WTC11 (cell line): ENCODE measurements around the gene GTF3C1. TPM values are rescaled to one million over a fixed set of nuclear protein-coding genes. Genes with fewer than 3 reads are reported as not detected.

ENCODE experiments used
- ATAC-seq: fragments of 200-7000 bp; cut with Tn5 transposase; 2 replicates; pipeline ENCODE4 v1.10.0; 2021; ENCODE audit warnings: mild to moderate bottlenecking, moderate library complexity
- CTCF ChIA-PET: fragments of 300-600 bp; sonication (Branson Sonifier 250); formaldehyde crosslinking; loops from one replicate; lab custom pipeline; 2021; ENCODE audit warnings: antibody characterized with exemption; lab: Charles Lee
- POLR2A ChIA-PET: fragments of 350-600 bp; sonication (Branson Sonifier 250); formaldehyde crosslinking; loops from one replicate; lab custom pipeline; 2021; ENCODE audit warnings: antibody characterized with exemption; lab: Charles Lee
- DNase-seq: peaks from one replicate; pipeline ENCODE4 v3.0.0; 2021; ENCODE audit warnings: low spot score
- H3K27ac Mint-ChIP-seq: 2 replicates; pipeline ENCODE4 v1.8.0; 2021; ENCODE audit warnings: mixed read lengths
- H3K27me3 Mint-ChIP-seq: 2 replicates; pipeline ENCODE4 v1.8.0; 2021; ENCODE audit warnings: low read depth, mild to moderate bottlenecking, moderate library complexity, mixed read lengths
- H3K36me3 Mint-ChIP-seq: 2 replicates; pipeline ENCODE4 v1.8.0; 2021; ENCODE audit warnings: mixed read lengths
- H3K4me1 Mint-ChIP-seq: 2 replicates; pipeline ENCODE4 v1.8.0; 2022; ENCODE audit warnings: mixed read lengths
- H3K4me3 Mint-ChIP-seq: 2 replicates; pipeline ENCODE4 v1.8.0; 2021; ENCODE audit warnings: mild to moderate bottlenecking, moderate library complexity, mixed read lengths
- H3K9me3 Mint-ChIP-seq: 2 replicates; pipeline ENCODE4 v1.8.0; 2021; ENCODE audit warnings: mixed read lengths
- ATF3 ChIP-seq: sonication (generic); formaldehyde crosslinking; conservative IDR thresholded peaks from 2 replicates; pipeline ENCODE4 v1.8.1; 2022; ENCODE audit warnings: mild to moderate bottlenecking, missing genetic modification reagents
- CBFB ChIP-seq: sonication (generic); formaldehyde crosslinking; IDR thresholded peaks from 2 replicates; pipeline ENCODE4 v1.8.1; 2022; ENCODE audit warnings: mild to moderate bottlenecking, low read depth, missing genetic modification reagents
- CDX4 ChIP-seq: fragments of 250-450 bp; sonication (Bioruptor Pico); IDR thresholded peaks from 2 replicates; pipeline ENCODE4 v1.9.0; 2021; ENCODE audit warnings: moderate library complexity, mild to moderate bottlenecking, inconsistent platforms, borderline replicate concordance
- CREB1 ChIP-seq: sonication (generic); formaldehyde crosslinking; IDR thresholded peaks from 2 replicates; pipeline ENCODE4 v1.8.0; 2023; ENCODE audit warnings: mild to moderate bottlenecking, missing genetic modification reagents
- E2F4 ChIP-seq: sonication (generic); formaldehyde crosslinking; IDR thresholded peaks from 2 replicates; pipeline ENCODE4 v1.8.1; 2022; ENCODE audit warnings: low read depth, mild to moderate bottlenecking, moderate library complexity, missing genetic modification reagents, borderline replicate concordance
- ETV6 ChIP-seq: sonication (generic); formaldehyde crosslinking; IDR thresholded peaks from 2 replicates; pipeline ENCODE4 v1.8.1; 2022; ENCODE audit warnings: mild to moderate bottlenecking, missing genetic modification reagents
- FOXK1 ChIP-seq: sonication (generic); formaldehyde crosslinking; IDR thresholded peaks from 2 replicates; pipeline ENCODE4 v1.8.0; 2022; ENCODE audit warnings: mild to moderate bottlenecking, moderate library complexity, missing genetic modification reagents
- GRHL2 ChIP-seq: fragments of 250-450 bp; sonication (Bioruptor Pico); IDR thresholded peaks from 2 replicates; pipeline ENCODE4 v1.8.0; 2022; ENCODE audit warnings: mild to moderate bottlenecking, moderate library complexity; ENCODE audit not compliant: insufficient replicate concordance, severe bottlenecking
- MYBL2 ChIP-seq: sonication (generic); formaldehyde crosslinking; IDR thresholded peaks from 2 replicates; pipeline ENCODE4 v1.8.1; 2023; ENCODE audit warnings: mild to moderate bottlenecking, moderate library complexity, missing genetic modification reagents
- NFYB ChIP-seq: sonication (generic); formaldehyde crosslinking; conservative IDR thresholded peaks from 2 replicates; pipeline ENCODE4 v1.8.0; 2022; ENCODE audit warnings: low read depth, missing genetic modification reagents
- RELA ChIP-seq: sonication (generic); formaldehyde crosslinking; IDR thresholded peaks from 2 replicates; pipeline ENCODE4 v1.8.1; 2022; ENCODE audit warnings: missing genetic modification reagents, mild to moderate bottlenecking, borderline replicate concordance
- RORB ChIP-seq: fragments of 250-450 bp; sonication (Bioruptor Pico); IDR thresholded peaks from 2 replicates; pipeline ENCODE4 v1.9.0; 2021; ENCODE audit warnings: mild to moderate bottlenecking
- SMAD4 ChIP-seq: sonication (generic); formaldehyde crosslinking; IDR thresholded peaks from 2 replicates; pipeline ENCODE4 v1.8.0; 2022; ENCODE audit warnings: mild to moderate bottlenecking, missing genetic modification reagents
- TEAD1 ChIP-seq: sonication (generic); formaldehyde crosslinking; IDR thresholded peaks from 2 replicates; pipeline ENCODE4 v1.8.0; 2022; ENCODE audit warnings: mild to moderate bottlenecking, missing genetic modification reagents
- ZNF396 ChIP-seq: fragments of 250-450 bp; sonication (Bioruptor Pico); IDR thresholded peaks from 2 replicates; pipeline ENCODE4 v1.8.0; 2021; ENCODE audit warnings: mild to moderate bottlenecking, moderate library complexity, borderline replicate concordance
- total RNA-seq: library from RNA; stranded (reverse); gene quantifications from 3 replicates; pipeline ENCODE4 v1.2.3, GENCODE V29; 2021
- TF ChIP-seq, protein P1 (sequence below): sonication (generic); formaldehyde crosslinking; IDR thresholded peaks from 2 replicates; pipeline ENCODE4 v1.8.1; 2022; ENCODE audit warnings: missing genetic modification reagents, borderline replicate concordance
- TF ChIP-seq, protein P2 (sequence below): sonication (generic); formaldehyde crosslinking; IDR thresholded peaks from 2 replicates; pipeline ENCODE4 v1.8.0; 2023; ENCODE audit warnings: mild to moderate bottlenecking, missing genetic modification reagents
- TF ChIP-seq, protein P3 (sequence below): sonication (generic); formaldehyde crosslinking; IDR thresholded peaks from 2 replicates; pipeline ENCODE4 v1.8.0; 2022; ENCODE audit warnings: mild to moderate bottlenecking, missing genetic modification reagents

The GTF3C1 gene
- total RNA-seq, 1 experiment from 2014 or later, result 146 TPM

GRCh38 chr16:27598220-27598619 is 48.5 kb upstream of the GTF3C1 start (continued):
- TF ChIP-seq, protein P1, sequence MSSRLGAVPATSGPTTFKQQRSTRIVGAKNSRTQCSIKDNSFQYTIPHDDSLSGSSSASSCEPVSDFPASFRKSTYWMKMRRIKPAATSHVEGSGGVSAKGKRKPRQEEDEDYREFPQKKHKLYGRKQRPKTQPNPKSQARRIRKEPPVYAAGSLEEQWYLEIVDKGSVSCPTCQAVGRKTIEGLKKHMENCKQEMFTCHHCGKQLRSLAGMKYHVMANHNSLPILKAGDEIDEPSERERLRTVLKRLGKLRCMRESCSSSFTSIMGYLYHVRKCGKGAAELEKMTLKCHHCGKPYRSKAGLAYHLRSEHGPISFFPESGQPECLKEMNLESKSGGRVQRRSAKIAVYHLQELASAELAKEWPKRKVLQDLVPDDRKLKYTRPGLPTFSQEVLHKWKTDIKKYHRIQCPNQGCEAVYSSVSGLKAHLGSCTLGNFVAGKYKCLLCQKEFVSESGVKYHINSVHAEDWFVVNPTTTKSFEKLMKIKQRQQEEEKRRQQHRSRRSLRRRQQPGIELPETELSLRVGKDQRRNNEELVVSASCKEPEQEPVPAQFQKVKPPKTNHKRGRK, result no peak
- TF ChIP-seq RORB (no peak), RELA (CRISPR knock-in tag) (no peak)

- Mint-ChIP-seq H3K36me3 (no peaks in the 10 kb centered on the region), H3K27ac (no peak overlapping the region), H3K4me1 (peaks cover 30% of the 10 kb centered on the region)
- ATAC-seq, result no peak
- POLR2A ChIA-PET, result no interaction called here
- DNase-seq, result no peak
- TF ChIP-seq, protein P2, sequence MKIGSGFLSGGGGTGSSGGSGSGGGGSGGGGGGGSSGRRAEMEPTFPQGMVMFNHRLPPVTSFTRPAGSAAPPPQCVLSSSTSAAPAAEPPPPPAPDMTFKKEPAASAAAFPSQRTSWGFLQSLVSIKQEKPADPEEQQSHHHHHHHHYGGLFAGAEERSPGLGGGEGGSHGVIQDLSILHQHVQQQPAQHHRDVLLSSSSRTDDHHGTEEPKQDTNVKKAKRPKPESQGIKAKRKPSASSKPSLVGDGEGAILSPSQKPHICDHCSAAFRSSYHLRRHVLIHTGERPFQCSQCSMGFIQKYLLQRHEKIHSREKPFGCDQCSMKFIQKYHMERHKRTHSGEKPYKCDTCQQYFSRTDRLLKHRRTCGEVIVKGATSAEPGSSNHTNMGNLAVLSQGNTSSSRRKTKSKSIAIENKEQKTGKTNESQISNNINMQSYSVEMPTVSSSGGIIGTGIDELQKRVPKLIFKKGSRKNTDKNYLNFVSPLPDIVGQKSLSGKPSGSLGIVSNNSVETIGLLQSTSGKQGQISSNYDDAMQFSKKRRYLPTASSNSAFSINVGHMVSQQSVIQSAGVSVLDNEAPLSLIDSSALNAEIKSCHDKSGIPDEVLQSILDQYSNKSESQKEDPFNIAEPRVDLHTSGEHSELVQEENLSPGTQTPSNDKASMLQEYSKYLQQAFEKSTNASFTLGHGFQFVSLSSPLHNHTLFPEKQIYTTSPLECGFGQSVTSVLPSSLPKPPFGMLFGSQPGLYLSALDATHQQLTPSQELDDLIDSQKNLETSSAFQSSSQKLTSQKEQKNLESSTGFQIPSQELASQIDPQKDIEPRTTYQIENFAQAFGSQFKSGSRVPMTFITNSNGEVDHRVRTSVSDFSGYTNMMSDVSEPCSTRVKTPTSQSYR (CRISPR knock-in tag), result no peak
- TF ChIP-seq SMAD4 (CRISPR knock-in tag) (no peak), ZNF396 (CRISPR knock-in tag) (no peak), CDX4 (CRISPR knock-in tag) (no peak), TEAD1 (CRISPR knock-in tag) (no peak), GRHL2 (CRISPR knock-in tag) (no peak), NFYB (CRISPR knock-in tag) (no peak), E2F4 (CRISPR knock-in tag) (no peak), MYBL2 (CRISPR knock-in tag) (no peak), ETV6 (no peak), CBFB (no peak), CREB1 (CRISPR knock-in tag) (no peak), FOXK1 (CRISPR knock-in tag) (no peak), ATF3 (CRISPR knock-in tag) (no peak)
- TF ChIP-seq, protein P3, sequence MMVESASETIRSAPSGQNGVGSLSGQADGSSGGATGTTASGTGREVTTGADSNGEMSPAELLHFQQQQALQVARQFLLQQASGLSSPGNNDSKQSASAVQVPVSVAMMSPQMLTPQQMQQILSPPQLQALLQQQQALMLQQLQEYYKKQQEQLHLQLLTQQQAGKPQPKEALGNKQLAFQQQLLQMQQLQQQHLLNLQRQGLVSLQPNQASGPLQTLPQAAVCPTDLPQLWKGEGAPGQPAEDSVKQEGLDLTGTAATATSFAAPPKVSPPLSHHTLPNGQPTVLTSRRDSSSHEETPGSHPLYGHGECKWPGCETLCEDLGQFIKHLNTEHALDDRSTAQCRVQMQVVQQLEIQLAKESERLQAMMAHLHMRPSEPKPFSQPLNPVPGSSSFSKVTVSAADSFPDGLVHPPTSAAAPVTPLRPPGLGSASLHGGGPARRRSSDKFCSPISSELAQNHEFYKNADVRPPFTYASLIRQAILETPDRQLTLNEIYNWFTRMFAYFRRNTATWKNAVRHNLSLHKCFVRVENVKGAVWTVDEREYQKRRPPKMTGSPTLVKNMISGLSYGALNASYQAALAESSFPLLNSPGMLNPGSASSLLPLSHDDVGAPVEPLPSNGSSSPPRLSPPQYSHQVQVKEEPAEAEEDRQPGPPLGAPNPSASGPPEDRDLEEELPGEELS (CRISPR knock-in tag), result no peak
- TF ChIP-seq, all 79 proteins: peak for 0
- Mint-ChIP-seq H3K9me3 (no peaks in the 10 kb centered on the region), H3K27me3 (no peaks in the 10 kb centered on the region), H3K4me3 (no peak overlapping the region)
- CTCF ChIA-PET, result no interaction called here
Measured at GRCh38 chr16:27597361-27597760, 47.6 kb upstream of the GTF3C1 start.
